Measurements from ENCODE around the gene C4orf36. TPM values are rescaled to one million over a fixed set of nuclear protein-coding genes. Genes with fewer than 3 reads are reported as not detected.

Gene C4orf36
- total RNA-seq, 4 donors from 2014 or later = 2.8 to 4.7 (median 3.4) TPM; not detected in 1

- no peak overlapping the region for H3K4me3 ChIP-seq (ENCODE audit: low read depth, poor library complexity, severe bottlenecking)
- no peak for TF ChIP-seq POLR2A (IDR thresholded peaks at IDR 0.05)
- no peak for TF ChIP-seq CTCF (IDR thresholded peaks at IDR 0.05)
- WGBS, 2 donors = 41 to 43% methylated on average over 3 of the region's 3 CpGs
- intact Hi-C loops (cut with DNase I; ENCODE audit: low total_unique reads) = loop anchor here (5.0 kb wide), 1 partner anchor 314 kb away; no protein-coding TSS in a partner anchor
- peak in 1 of 2 donors; percentile 70 for DNase-seq (ENCODE audit: low spot score in 2 of 2)
Observed at GRCh38 chr4:86918539-86919072, 26.4 kb upstream of the C4orf36 start.

GRCh38 chr4:86917212-86918039 is 25.2 kb upstream of the C4orf36 start:
- no peak overlapping the region for H3K4me3 ChIP-seq (ENCODE audit: low read depth, poor library complexity, severe bottlenecking)
- WGBS, 2 donors = 95 to 96% methylated on average over 4 of the region's 4 CpGs
- TF ChIP-seq POLR2A (IDR thresholded peaks at IDR 0.05) (no peak), CTCF (IDR thresholded peaks at IDR 0.05) (no peak)
- no peak for DNase-seq (ENCODE audit: low spot score in 2 of 2)
- intact Hi-C loops (cut with DNase I; ENCODE audit: low total_unique reads) = loop anchor here (5.0 kb wide), 1 partner anchor 315 kb away; no protein-coding TSS in a partner anchor

GRCh38 chr4:86916392-86916791 is 24.2 kb upstream of the C4orf36 start:
- intact Hi-C loops (cut with DNase I; ENCODE audit: low total_unique reads) = loop anchor here (5.0 kb wide), 1 partner anchor 316 kb away; no protein-coding TSS in a partner anchor
- DNase-seq (ENCODE audit: low spot score in 2 of 2) = no peak
- no peak overlapping the region for H3K4me3 ChIP-seq (ENCODE audit: low read depth, poor library complexity, severe bottlenecking)
- TF ChIP-seq POLR2A (IDR thresholded peaks at IDR 0.05) (no peak), CTCF (IDR thresholded peaks at IDR 0.05) (no peak)
- 22 to 96% methylated on average over 1 of the region's 1 CpG for WGBS, 2 donors

GRCh38 chr4:86910820-86911684 is 18.8 kb upstream of the C4orf36 start:
- H3K4me3 ChIP-seq (ENCODE audit: low read depth, poor library complexity, severe bottlenecking) = no peak overlapping the region
- DNase-seq (ENCODE audit: low spot score in 2 of 2) = no peak
- TF ChIP-seq CTCF (IDR thresholded peaks at IDR 0.05) (no peak), POLR2A (IDR thresholded peaks at IDR 0.05) (no peak)
- intact Hi-C loops (cut with DNase I; ENCODE audit: low total_unique reads) = no loop called here
- 78 to 83% methylated on average over 7 of the region's 7 CpGs for WGBS, 2 donors

- DNase-seq (ENCODE audit: low spot score in 2 of 2) = no peak
- WGBS, 2 donors = 85 to 87% methylated on average over 5 of the region's 5 CpGs
- H3K4me3 ChIP-seq (ENCODE audit: low read depth, poor library complexity, severe bottlenecking) = no peak overlapping the region
- intact Hi-C loops (cut with DNase I; ENCODE audit: low total_unique reads) = no loop called here
- TF ChIP-seq POLR2A (IDR thresholded peaks at IDR 0.05) = no peak
- TF ChIP-seq CTCF (IDR thresholded peaks at IDR 0.05) = no peak
Observed at GRCh38 chr4:86910369-86910768, 18.1 kb upstream of the C4orf36 start.
